SK-N-SH (cell line): ENCODE data around the gene FAT2.

Source experiments
- EP300 ChIP-seq, 2 experiments: IDR thresholded peaks; 2 replicates each; pipeline versions ENCODE4 v1.4.0 to v1.6.1; 2012; ENCODE audit warnings: borderline replicate concordance in 1 of 2, low read depth in 1 of 2, low read length in 1 of 2
- POLR2AphosphoS5 ChIP-seq: IDR thresholded peaks from 2 replicates; pipeline ENCODE4 v1.6.1; 2012; ENCODE audit warnings: low read depth, low read length
- TAF1 ChIP-seq: IDR thresholded peaks from 2 replicates; pipeline ENCODE4 v1.6.1; 2012; ENCODE audit warnings: low read depth, mild to moderate bottlenecking, low read length, moderate library complexity, borderline replicate concordance

DNA sequence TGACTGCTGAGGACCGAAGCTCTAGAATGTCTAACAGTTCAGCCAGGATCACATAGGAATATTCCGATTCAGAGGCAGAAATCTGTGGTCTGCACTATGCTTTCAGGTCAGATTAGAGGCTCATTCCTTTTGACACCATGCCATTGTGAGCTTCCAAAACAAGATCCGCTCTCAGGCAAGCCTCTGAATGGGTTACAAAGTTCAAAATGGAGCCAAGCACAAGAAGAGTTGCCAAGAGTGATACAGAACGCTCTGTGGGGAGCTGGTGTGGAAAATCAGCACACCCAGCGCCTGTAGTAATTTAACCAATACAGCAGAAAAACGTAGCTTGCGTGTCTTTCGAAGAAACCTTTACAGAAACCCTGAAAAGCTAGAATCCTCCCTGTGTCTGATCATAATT is 33.3 kb upstream of the FAT2 start:
- no peak for TF ChIP-seq POLR2AphosphoS5
- no peak for TF ChIP-seq TAF1
- no peak for TF ChIP-seq EP300 (IDR thresholded peaks at IDR 0.05; ENCODE audit: borderline replicate concordance in 1 of 2, low read depth in 1 of 2, low read length in 1 of 2)
